GM12891 (cell line): Measurements from ENCODE around the gene CDH5.

Experiments used
- PAX5 ChIP-seq: IDR thresholded peaks from 2 replicates; pipeline ENCODE4 v1.6.1; 2011; ENCODE audit warnings: low read length, moderate library complexity, mild to moderate bottlenecking; ENCODE audit not compliant: insufficient read depth, severe bottlenecking
- POLR2A ChIP-seq: IDR thresholded peaks from 2 replicates; pipeline ENCODE4 v1.6.1; 2011; ENCODE audit warnings: low read depth, low read length, control low read depth
- POLR2AphosphoS5 ChIP-seq: IDR thresholded peaks from 2 replicates; pipeline ENCODE4 v1.6.1; 2011; ENCODE audit warnings: low read depth, low read length, control low read depth
- TAF1 ChIP-seq: IDR thresholded peaks from 2 replicates; pipeline ENCODE4 v1.6.1; 2011; ENCODE audit warnings: low read depth, low read length, control low read depth

DNA sequence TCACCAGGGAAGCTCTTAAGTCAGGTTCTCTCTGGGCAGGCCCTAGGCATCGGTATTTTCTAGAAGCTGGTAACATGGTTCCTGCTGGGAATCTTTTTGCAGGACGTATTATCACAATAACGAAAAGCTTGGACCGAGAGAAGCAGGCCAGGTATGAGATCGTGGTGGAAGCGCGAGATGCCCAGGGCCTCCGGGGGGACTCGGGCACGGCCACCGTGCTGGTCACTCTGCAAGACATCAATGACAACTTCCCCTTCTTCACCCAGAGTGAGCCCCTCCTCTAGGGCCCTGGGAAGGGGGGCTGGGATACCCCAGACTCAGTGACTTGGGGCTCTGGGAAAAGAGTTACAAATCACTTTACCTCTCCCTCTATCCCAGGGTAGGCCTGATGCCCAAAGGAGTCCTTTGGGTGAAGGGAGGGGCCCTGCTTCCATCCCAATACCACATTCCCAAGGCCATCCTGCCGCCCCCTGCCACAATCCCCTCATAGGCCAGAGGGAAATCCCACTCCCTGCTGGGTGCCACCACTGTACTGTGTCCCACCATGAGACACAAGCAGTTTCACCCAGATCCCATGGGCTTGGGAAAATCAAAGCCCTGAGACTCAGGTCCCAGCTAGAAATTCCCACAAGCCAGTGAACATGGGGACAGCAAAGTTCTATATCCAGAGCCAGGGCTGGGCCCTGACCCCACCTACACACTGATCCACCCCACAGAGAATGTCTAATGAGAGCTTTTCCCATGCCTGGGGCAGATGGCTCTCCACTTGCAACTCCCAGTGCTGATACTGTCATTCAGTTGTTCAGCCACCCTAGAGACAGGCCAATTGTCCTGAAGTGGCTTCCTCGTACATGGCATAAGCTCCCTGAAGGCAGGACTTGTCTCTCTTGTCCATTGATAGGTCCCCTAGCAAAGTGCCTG lies 23.0 kb downstream of the CDH5 start:
- TF ChIP-seq POLR2A (no peak), TAF1 (no peak), POLR2AphosphoS5 (no peak), PAX5 (no peak)
